Naive thymus-derived CD8-positive, alpha-beta T cell (primary cell): ENCODE data around the gene CREB3L1. TPM values are rescaled to one million over a fixed set of nuclear protein-coding genes. Genes with fewer than 3 reads are reported as not detected.

ENCODE experiments used
- ATAC-seq, 2 donors: fragments of 150-1000 bp; cut with Tn5 transposase in 1 of 2; sonication (Bioruptor Pico), chemical (Tn5 transposase) in 1 of 2; 1 replicate in 1 of 2; 2 replicates in 1 of 2; pipeline ENCODE4 v1.10.0; 2021; ENCODE audit warnings: mild to moderate bottlenecking in 2 of 2, moderate library complexity in 2 of 2
- POLR2A ChIA-PET: fragments of 350-600 bp; sonication (Branson Sonifier 250); formaldehyde crosslinking; loops from one replicate; lab custom pipeline; 2021; ENCODE audit warnings: antibody characterized with exemption; lab: Charles Lee
- DNase-seq, 10 donors: peaks; one replicate each; pipeline versions ENCODE4 v3.0.0 to v3.0.0-alpha.2; 2020 to 2022
- H3K27ac Mint-ChIP-seq, 10 donors: one replicate each; pipeline ENCODE4 v1.8.0; 2020 to 2022; ENCODE audit warnings: mild to moderate bottlenecking in 10 of 10, mixed read lengths in 10 of 10, moderate library complexity in 4 of 10, inconsistent platforms in 1 of 10
- H3K27me3 Mint-ChIP-seq, 5 donors: one replicate each; pipeline ENCODE4 v1.8.0; 2021 to 2022; ENCODE audit warnings: mixed read lengths in 5 of 5
- H3K36me3 Mint-ChIP-seq, 3 donors: one replicate each; pipeline ENCODE4 v1.8.0; 2020 to 2022; ENCODE audit warnings: mixed read lengths in 3 of 3, mild to moderate bottlenecking in 2 of 3, inconsistent platforms in 1 of 3
- H3K4me1 Mint-ChIP-seq, 4 donors: one replicate each; pipeline ENCODE4 v1.8.0; 2021 to 2022; ENCODE audit warnings: mixed read lengths in 4 of 4
- H3K4me3 Mint-ChIP-seq, 10 donors: one replicate each; pipeline ENCODE4 v1.8.0; 2020 to 2022; ENCODE audit warnings: mild to moderate bottlenecking in 10 of 10, mixed read lengths in 10 of 10, moderate library complexity in 6 of 10, inconsistent platforms in 1 of 10
- H3K9me3 Mint-ChIP-seq, 9 donors: one replicate each; pipeline ENCODE4 v1.8.0; 2020 to 2022; ENCODE audit warnings: mixed read lengths in 9 of 9, mild to moderate bottlenecking in 3 of 9, inconsistent platforms in 1 of 9, moderate library complexity in 1 of 9
- polyA plus RNA-seq, 3 donors: library from polyadenylated mRNA; unstranded; fragments of 300-500 nt; fragmentation: Illumina TruSeq; gene quantifications; one replicate each; pipeline ENCODE4 v1.2.3, GENCODE V29; 2021
- total RNA-seq, 8 experiments: library from RNA in 2 of 8; stranded (reverse) in 2 of 8; gene quantifications; one replicate each; pipeline ENCODE4 v1.2.3 and lab custom pipeline; 2021 to 2026

The CREB3L1 gene
- total and polyA plus RNA-seq, 5 experiments from 2014 or later: not detected

DNA sequence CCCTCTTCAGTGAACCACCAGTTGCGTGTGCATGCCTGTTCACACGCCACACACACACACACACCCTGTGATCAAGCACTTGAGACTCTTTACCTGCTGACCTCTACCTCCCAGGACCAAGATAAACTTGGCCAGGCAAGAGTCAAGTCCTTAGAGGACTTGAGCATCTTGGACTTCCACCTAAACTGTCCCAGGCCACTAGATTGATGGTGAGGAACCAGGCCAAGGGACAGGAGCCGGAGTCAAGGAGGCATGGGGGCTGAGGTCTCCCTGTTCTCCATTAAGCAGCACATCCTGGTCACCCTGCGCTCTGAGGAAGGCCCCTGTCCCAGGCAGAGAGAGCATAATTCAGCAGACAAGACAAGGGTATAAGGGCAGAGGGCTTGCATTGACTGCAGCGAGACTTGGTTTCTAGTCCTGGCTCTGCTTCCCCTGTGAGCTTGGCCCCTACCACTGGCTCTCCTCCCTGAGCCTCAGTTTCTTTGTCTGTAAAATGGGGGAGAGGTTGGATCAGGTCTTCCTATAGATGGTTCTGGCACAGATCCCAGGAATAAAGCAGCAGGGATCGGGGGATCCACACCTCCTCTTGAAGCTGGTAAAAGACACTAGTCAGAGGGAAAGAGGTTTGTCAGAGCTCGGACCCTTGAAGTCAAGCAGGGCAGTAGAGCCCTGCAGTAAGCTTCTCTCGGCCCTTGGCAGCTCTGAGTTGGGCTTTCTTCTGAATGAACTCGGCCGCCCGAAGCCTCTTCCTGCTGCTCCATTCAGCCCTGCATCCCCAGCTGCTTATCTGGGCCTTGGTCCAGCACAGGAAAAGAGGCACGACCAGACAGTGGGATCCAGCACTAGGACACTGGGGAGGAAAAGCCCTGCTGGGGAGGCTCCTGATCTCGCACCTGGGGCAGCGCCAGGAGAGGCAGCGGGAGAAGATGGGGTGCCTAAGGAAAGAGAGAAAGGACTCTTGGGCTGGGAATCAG is 2.0 kb downstream of the CREB3L1 start:
- Mint-ChIP-seq H3K36me3 (no peaks in the 10 kb centered on the region), H3K27ac (no peak overlapping the region), H3K4me3 (peak overlapping the region in 5 of 10 donors; percentile 12 to 73 (median 43)), H3K27me3 (peaks cover 17 to 46% (median 40%) of the 10 kb centered on the region in 5 donors), H3K9me3 (no peaks in the 10 kb centered on the region), H3K4me1 (peaks cover 10 to 25% (median 16%) of the 10 kb centered on the region in 4 donors)
- POLR2A ChIA-PET: no interaction called here
- DNase-seq: no peak
- no peak for ATAC-seq

DNA sequence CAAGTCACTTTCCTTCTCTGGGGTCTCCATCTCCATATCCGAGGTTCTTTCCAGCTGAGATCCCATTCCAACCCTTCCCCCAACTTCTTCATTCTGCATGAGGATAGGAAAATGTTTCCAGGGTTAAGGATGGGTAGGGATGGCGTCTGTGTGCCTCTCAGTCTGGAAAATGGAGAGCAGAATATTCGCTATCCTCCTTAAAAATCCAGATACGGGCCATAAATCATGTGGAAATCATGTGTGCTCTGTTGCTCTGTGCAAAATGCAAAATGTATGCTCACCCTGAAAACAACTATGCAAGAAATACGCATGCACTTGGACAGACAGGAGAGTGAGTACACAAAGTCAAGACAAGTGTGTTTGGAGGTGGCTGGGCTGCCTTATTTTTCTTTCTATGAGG is 3.2 kb downstream of the CREB3L1 start:
- H3K4me3 Mint-ChIP-seq: no peak overlapping the region
- DNase-seq: no peak
- no peaks in the 10 kb centered on the region for H3K36me3 Mint-ChIP-seq
- ATAC-seq: no peak
- peak overlapping the region in 1 of 10 donors; percentile 1 for H3K27ac Mint-ChIP-seq
- peaks cover 14 to 39% (median 35%) of the 10 kb centered on the region in 5 donors for H3K27me3 Mint-ChIP-seq
- POLR2A ChIA-PET: no interaction called here
- no peaks in the 10 kb centered on the region for H3K9me3 Mint-ChIP-seq
- peaks cover 10 to 25% (median 16%) of the 10 kb centered on the region in 4 donors for H3K4me1 Mint-ChIP-seq

DNA sequence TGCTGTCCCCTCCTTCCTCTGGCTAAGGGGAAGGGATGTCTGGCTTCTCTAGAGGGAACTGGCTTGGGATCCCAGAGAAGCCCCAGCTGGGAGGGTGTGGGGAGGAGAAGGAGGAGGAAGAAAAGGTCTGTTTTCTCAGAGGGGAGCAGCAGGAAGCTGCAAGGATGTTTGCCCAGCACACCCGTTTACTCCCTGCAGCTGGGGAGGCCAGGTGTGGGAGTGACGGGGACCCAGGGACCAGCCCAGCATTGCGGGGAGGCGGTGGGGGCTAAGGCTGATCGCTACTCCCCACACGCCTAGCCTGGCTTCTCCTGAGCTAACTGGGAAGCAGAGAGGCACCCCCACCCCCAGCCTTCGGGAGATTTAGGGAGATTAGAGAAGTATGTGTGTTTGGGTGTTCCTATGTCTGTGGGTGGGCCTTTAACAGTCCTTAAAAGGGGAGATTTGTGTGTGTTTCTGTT is 3.9 kb downstream of the CREB3L1 start:
- Mint-ChIP-seq H3K36me3 (no peaks in the 10 kb centered on the region), H3K27ac (peak overlapping the region in 2 of 10 donors; percentile 26 to 29), H3K9me3 (no peaks in the 10 kb centered on the region), H3K27me3 (peaks cover 14 to 32% (median 29%) of the 10 kb centered on the region in 5 donors), H3K4me1 (peaks cover 10 to 25% (median 16%) of the 10 kb centered on the region in 4 donors), H3K4me3 (no peak overlapping the region)
- POLR2A ChIA-PET: no interaction called here
- DNase-seq (peak in 1 of 10 donors; percentile 3), ATAC-seq (peak in 1 of 2 donors; percentile 12)

DNA sequence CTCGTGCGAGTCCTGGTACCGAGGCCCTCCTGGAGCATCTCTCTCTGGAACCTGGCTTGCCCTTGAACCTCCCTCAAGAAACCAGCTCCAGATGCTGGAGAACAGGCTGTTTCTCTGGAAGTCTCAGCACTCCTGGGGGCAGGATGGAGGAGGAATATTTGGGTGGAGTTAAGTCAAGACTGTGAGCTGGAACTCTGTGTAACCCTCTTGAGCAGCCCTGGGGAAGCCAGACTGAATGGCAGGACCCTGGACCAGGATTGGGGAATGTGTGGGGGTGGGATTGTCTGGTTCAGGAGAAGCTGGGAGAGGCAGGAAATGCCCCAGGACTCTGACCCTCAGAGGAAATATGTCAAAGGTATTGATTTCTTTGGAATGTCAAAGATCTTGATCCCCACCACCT is 7.7 kb downstream of the CREB3L1 start:
- ATAC-seq (no peak), DNase-seq (no peak)
- no peaks in the 10 kb centered on the region for H3K9me3 Mint-ChIP-seq
- peaks cover 2 to 13% (median 11%) of the 10 kb centered on the region in 5 donors for H3K27me3 Mint-ChIP-seq
- H3K4me3 Mint-ChIP-seq: no peak overlapping the region
- H3K4me1 Mint-ChIP-seq: peaks cover 0 to 12% (median 8%) of the 10 kb centered on the region in 4 donors
- H3K36me3 Mint-ChIP-seq: no peaks in the 10 kb centered on the region
- POLR2A ChIA-PET: interaction anchor here (0.7 kb wide), 1 partner anchor 28 kb away, joined by 3 read pairs; no protein-coding TSS in a partner anchor
- H3K27ac Mint-ChIP-seq: no peak overlapping the region

DNA sequence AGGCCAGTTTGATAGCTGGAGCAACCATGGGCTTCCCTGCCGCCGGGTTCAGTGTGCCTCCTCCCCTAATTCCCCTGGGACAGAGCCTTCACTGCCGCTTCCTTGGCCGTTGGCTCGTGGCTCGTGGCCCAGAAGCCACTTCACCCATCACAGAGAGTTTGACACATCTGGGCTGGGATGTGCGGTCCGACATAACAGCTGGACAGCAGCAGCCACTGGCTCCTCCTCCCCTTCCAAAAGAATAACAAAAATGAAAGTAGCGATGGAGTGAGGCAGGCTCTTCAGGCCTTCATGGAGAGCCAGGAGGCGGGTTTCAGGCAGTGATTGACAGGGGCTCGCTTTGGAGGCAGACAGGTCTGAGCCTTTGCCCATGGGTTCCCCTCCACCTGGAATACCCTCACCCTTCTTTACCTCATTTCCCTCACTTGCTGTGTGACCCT is 8.2 kb downstream of the CREB3L1 start:
- H3K4me3 Mint-ChIP-seq: no peak overlapping the region
- peaks cover 2 to 17% (median 9%) of the 10 kb centered on the region in 5 donors for H3K27me3 Mint-ChIP-seq
- no peak for DNase-seq
- no peaks in the 10 kb centered on the region for H3K36me3 Mint-ChIP-seq
- POLR2A ChIA-PET: no interaction called here
- no peak overlapping the region for H3K27ac Mint-ChIP-seq
- no peaks in the 10 kb centered on the region for H3K9me3 Mint-ChIP-seq
- H3K4me1 Mint-ChIP-seq: peaks cover 0 to 12% (median 8%) of the 10 kb centered on the region in 4 donors
- no peak for ATAC-seq

DNA sequence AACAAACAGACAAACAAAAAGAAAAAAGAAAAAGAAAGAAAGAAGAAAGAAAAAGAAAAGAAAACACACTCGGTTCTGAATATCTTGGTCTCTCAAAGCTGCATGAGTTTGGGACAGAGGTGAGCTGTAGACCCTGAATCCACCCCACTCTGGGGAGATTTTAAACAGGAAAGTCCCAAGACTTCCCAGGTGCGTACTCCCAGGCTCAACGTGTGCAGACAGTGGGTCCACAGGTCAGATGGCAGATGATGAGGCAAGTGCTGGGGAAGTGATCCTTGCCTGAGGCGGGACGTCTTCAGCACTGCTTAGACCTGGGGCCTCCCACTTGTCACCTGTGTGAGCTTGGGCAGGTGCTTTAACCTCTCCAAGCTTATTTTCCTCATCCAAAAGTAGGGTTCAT is 9.3 kb downstream of the CREB3L1 start:
- no peak for ATAC-seq
- no peak for DNase-seq
- H3K9me3 Mint-ChIP-seq: no peaks in the 10 kb centered on the region
- H3K27ac Mint-ChIP-seq: peak overlapping the region in 1 of 10 donors; percentile 76
- H3K27me3 Mint-ChIP-seq: peaks cover 2 to 19% (median 8%) of the 10 kb centered on the region in 5 donors
- peaks cover 0 to 2% (median 0%) of the 10 kb centered on the region in 4 donors for H3K4me1 Mint-ChIP-seq
- POLR2A ChIA-PET: no interaction called here
- H3K4me3 Mint-ChIP-seq: no peak overlapping the region
- no peaks in the 10 kb centered on the region for H3K36me3 Mint-ChIP-seq

DNA sequence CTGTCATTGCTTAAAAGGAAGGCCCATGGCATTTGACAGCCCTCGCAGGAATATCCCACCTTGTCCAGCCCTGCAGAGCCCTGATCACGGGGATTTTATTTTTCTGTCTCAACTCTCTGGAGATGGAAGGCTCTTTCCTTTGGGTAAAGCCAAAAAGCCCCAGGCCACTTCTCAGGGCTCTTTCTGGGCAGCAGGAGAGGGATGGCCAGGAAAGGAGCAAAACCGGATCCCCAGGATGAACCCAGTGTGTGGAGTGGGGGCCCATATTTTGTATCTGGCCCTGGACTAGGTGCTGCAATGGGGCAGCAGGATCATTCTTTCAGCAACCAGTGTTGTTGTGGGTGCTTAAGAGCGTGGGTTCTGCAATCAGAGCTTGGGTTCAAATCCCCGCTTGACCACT is 11.0 kb downstream of the CREB3L1 start:
- Mint-ChIP-seq H3K9me3 (no peaks in the 10 kb centered on the region), H3K4me1 (no peaks in the 10 kb centered on the region), H3K36me3 (no peaks in the 10 kb centered on the region), H3K27me3 (peaks cover 0 to 19% (median 6%) of the 10 kb centered on the region in 5 donors), H3K27ac (no peak overlapping the region), H3K4me3 (no peak overlapping the region)
- no peak for ATAC-seq
- POLR2A ChIA-PET: no interaction called here
- DNase-seq: no peak

DNA sequence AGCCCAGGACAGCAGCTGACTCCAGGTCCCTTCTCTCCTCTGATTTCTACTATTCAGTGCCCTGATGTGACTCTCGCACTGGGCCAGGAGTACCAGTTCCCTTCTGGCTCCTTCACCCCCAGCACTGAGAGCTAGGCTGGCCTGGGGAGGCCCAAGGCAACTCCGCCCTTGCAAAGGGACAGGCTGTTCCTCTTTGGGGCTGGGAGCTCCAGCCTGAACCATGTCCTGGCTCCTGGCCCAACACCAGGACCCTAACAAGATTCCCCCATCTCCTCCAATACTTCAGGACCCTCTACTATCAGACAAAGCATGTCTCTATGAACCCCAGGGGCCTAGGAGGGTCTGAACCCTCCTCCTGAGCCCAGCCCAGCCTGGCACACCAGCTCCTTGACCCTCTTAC is 12.5 kb downstream of the CREB3L1 start:
- no peak for ATAC-seq
- H3K4me1 Mint-ChIP-seq: peaks cover 0 to 3% (median under 1%) of the 10 kb centered on the region in 4 donors
- no peaks in the 10 kb centered on the region for H3K36me3 Mint-ChIP-seq
- peaks cover 0 to 19% (median 6%) of the 10 kb centered on the region in 5 donors for H3K27me3 Mint-ChIP-seq
- no peak overlapping the region for H3K27ac Mint-ChIP-seq
- no peak for DNase-seq
- no peak overlapping the region for H3K4me3 Mint-ChIP-seq
- POLR2A ChIA-PET: interaction anchor here (1.1 kb wide), 1 partner anchor 9 kb away, joined by 3 read pairs; no protein-coding TSS in a partner anchor
- H3K9me3 Mint-ChIP-seq: no peaks in the 10 kb centered on the region

DNA sequence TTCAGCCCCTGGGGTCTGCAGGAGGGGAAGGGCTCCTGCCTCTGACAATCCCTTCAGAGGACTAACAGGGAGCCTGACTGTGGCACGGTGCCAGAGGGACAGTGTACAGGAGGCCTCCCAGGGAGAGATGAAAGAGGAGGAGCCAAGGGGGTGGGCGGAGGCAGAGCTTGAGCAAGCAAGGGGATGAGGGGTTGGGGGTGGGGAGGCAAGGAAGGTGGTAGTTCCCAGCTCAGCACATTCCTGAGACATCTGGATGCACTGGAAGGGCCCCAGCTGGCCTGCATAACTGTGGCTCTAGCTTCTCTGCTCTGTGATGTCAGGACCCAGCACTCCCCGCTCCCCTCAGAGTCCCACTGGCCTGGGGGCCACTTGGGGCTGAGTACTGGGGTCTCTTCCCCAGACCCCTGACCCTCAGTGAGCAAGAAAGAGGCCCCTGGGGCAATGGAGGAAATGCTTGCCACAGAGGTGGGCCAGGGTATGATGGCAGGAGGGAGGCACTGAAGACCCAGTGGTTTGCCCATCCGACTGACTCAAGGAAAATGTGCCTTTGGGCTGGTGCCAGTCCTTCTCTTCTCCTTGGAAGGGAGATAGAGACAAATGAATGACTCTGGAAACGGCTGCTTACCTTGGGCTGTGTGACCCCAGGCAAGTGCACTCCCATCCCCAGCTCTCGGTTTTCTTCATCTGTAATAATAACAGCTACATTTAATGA is 13.3 kb downstream of the CREB3L1 start:
- Mint-ChIP-seq H3K4me1 (peaks cover 2 to 5% (median 4%) of the 10 kb centered on the region in 4 donors), H3K27ac (no peak overlapping the region)

DNA sequence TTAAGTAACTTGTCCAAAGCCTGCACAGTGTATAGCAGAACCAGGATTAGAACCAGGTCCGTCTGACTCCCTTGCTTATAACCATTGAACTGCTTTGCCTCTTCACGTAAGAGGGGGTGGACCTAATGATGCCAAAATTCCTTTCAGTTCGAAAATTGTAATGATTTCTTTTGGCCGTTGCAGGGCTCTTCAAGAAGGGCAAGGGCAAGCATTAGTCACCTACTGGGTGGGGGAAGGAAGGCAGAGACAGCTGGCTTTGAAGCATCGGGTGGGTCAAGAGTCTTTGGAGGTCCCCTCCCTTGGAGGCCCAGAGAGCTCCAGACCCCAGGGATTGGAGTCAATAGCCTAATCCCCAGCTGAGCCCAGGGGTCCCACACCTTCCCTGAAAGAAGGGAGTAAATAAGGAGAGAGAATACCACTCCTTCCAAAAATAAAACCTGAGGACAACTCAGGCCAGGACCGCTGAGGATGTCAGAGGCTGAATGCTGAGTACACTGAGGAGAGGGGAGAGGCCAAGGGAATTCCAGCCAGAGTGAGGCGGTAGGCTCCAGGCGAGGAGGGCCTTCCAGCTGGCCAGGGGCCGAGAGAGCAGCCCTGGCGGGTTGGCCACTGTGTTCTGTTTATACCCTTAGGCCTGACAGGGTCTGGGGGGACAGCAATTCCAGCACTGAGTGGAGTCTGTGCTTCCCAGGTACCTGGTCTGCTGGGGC is 14.1 kb downstream of the CREB3L1 start:
- Mint-ChIP-seq H3K27me3 (peaks cover 0 to 19% (median 5%) of the 10 kb centered on the region in 5 donors), H3K36me3 (no peaks in the 10 kb centered on the region), H3K9me3 (no peaks in the 10 kb centered on the region), H3K4me1 (peaks cover 7 to 11% (median 8%) of the 10 kb centered on the region in 4 donors), H3K4me3 (no peak overlapping the region), H3K27ac (no peak overlapping the region)
- POLR2A ChIA-PET: no interaction called here
- ATAC-seq (no peak), DNase-seq (no peak)

More for the DNA sequence above, 13.3 kb downstream of the CREB3L1 start:
- DNase-seq (no peak), ATAC-seq (no peak)
- peak overlapping the region in 1 of 10 donors; percentile 16 for H3K4me3 Mint-ChIP-seq
- peaks cover 0 to 19% (median 6%) of the 10 kb centered on the region in 5 donors for H3K27me3 Mint-ChIP-seq
- H3K36me3 Mint-ChIP-seq: no peaks in the 10 kb centered on the region
- no peaks in the 10 kb centered on the region for H3K9me3 Mint-ChIP-seq
- POLR2A ChIA-PET: no interaction called here

DNA sequence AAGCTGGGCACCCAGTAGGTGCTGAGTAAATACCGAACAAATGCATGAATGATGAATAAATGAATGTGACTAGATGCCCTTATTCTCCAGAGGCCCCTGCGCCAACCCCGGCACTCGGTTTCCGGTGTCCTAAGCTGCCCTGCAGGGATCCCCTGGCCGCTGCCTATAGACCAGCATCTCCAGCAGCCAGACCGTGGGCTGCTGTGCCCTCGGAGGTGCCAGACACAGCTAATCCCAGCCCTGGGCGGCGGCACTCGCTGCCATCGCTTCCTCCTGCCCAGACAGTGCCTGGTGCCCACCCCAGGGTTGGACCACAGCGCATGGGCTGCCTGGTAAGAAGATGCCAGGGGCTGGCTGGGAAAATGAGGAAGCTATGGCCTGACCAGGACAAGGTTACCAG is 15.6 kb downstream of the CREB3L1 start:
- Mint-ChIP-seq H3K36me3 (no peaks in the 10 kb centered on the region), H3K9me3 (no peaks in the 10 kb centered on the region), H3K4me1 (peaks cover 7 to 14% (median 8%) of the 10 kb centered on the region in 4 donors), H3K4me3 (no peak overlapping the region), H3K27ac (no peak overlapping the region), H3K27me3 (peaks cover 5 to 19% (median 9%) of the 10 kb centered on the region in 5 donors)
- DNase-seq: no peak
- POLR2A ChIA-PET: no interaction called here
- ATAC-seq: no peak

DNA sequence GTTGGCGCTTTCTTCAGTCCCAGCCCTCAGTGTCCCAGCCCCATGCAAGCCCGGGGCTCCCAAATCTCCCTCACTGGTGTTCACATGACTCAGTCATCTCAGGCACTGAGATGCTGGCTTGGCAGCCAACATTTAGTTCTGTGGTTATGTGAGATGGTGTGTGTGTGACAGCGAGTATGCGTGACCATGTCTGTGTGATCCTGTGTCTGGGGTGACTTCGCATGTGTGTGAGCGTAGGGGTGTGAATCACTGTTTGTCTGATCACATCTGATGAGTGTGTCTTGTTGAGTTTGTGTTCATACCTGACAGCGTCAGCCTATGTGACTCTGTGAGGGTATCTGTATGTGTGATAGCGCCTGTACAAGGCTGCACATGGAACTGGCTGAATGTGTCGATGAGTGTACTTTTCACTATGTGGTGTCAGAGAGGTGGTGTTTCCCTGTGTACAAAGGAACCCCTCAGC is 16.2 kb downstream of the CREB3L1 start:
- Mint-ChIP-seq H3K27me3 (peaks cover 5 to 19% (median 9%) of the 10 kb centered on the region in 5 donors), H3K9me3 (no peaks in the 10 kb centered on the region), H3K4me1 (peaks cover 7 to 15% (median 8%) of the 10 kb centered on the region in 4 donors), H3K36me3 (no peaks in the 10 kb centered on the region), H3K4me3 (peak overlapping the region in 5 of 10 donors; percentile 23 to 47 (median 33)), H3K27ac (peak overlapping the region in 1 of 10 donors; percentile 33)
- no peak for ATAC-seq
- DNase-seq: no peak
- POLR2A ChIA-PET: no interaction called here
